Left renal cortex interstitium (tissue), 4 donors: ENCODE results near the gene GREB1. TPM values are rescaled to one million over a fixed set of nuclear protein-coding genes. Genes with fewer than 3 reads are reported as not detected.

Source experiments
- DNase-seq, 4 donors: peaks; one replicate each; pipeline ENCODE4 v3.0.0-alpha.2; 2013; ENCODE audit warnings: low read depth in 4 of 4, low spot score in 2 of 4, missing footprints in 1 of 4
- polyA plus RNA-seq, 4 donors: library from polyadenylated mRNA; unstranded; fragments of 120-200 nt; gene quantifications; one replicate each; pipeline ENCODE4 v1.2.1, GENCODE V29; 2013; ENCODE audit not compliant: insufficient read length in 4 of 4

GREB1 gene
- polyA plus RNA-seq, 4 donors: 9.2 to 19.7 (median 13.9) TPM

- no peak for DNase-seq
These were observed 22.4 kb downstream of the GREB1 start for GRCh38 chr2:11556101-11556806.

DNA sequence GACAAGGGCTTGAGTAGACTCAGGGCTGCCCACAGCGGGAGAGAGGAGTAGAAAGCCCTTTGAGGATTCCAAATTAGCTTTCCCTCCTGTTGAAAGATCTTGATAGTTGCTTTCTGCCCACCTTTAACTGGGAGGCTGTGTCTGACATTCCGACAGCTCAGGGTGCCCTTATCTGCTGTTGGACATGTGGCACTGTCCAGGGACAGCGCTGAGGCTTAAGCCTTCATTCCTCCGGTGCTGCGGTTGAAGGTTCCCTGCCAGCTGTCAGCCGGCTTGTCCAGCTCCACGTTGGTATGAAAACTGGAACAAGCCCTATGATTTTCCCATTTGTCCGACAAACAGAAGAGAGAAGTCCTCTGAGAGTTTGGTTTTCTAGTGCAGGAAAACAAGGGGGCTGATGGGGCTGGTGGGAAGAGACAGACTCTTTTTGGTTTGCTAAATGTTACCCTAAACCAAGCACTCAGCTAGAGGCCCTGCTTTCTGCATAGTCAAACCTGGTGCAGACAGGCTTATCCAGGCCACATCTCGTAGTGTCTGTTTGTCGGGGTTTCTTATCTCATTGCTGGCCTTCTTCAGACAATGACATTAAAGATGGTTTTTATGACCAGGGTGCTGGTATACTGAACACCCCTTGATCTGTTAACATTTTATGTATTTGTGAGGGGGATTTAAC lies 24.5 kb downstream of the GREB1 start:
- DNase-seq: no peak

GRCh38 chr2:11559066-11559785 lies 25.4 kb downstream of the GREB1 start:
- DNase-seq: no peak

DNA sequence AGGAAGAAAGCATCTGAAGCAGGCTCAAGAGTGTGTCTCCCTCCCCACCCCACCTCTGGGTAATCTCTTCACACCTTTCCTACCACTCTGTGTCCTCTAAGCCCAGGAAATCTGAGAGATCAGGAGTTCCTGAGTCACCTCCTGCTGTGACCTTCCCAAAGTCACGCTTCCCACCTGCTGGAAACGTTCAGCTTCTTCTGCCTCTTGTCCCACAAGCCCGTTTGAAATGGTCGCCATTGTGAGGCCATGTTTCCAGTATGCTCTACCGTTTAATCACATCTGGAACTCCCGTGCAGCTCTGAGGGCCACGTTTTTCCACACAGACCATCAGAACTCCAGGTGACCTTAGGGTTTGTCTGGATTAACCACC lies 25.9 kb downstream of the GREB1 start:
- DNase-seq: no peak

- DNase-seq: no peak
These were observed 27.0 kb downstream of the GREB1 start for GRCh38 chr2:11560806-11561205.

DNA sequence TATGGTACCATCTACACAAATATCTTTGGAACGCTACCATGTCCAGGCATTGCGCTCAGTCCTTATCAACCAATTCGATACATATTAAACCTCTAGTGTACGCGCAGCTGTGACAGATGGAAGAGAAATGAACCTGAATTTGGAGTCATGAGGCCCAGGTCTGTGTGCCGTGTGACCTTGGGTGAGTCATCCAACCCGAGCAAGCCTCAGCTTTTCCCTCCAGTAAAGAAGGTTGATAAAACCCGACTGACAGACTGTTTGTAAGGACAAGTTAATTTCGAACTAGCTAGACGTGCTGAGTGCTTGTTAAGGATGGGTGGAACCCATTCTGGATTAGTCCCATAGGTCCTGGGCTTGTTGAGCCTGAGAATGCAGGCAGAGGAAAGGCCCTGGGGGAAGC lies 28.2 kb downstream of the GREB1 start:
- no peak for DNase-seq

DNA sequence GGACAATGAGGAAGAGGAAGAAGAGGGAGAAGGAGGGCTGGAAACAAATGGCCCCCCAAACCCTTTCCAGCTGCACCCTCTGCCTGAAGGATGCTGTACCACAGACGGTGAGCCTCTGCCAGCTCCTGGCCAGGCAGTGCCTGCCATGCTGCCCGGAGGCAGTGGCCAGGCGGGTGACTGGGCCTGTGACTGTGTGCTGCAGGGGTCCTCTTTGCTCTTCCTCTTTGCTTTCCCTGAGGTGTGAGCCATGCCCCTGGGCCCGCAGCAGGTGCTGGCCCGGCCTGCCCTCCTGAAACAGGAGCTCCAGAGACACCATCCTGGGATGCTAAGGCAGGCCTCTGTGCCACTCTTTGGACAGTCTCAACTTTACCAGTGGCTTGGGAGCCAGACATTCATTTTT lies 28.6 kb downstream of the GREB1 start:
- DNase-seq: no peak

- no peak for DNase-seq
These were observed 30.2 kb downstream of the GREB1 start for GRCh38 chr2:11563784-11564666.

GRCh38 chr2:11564816-11565567 lies 31.1 kb downstream of the GREB1 start:
- DNase-seq: no peak

GRCh38 chr2:11566383-11566782 lies 32.5 kb downstream of the GREB1 start:
- DNase-seq: no peak

DNA sequence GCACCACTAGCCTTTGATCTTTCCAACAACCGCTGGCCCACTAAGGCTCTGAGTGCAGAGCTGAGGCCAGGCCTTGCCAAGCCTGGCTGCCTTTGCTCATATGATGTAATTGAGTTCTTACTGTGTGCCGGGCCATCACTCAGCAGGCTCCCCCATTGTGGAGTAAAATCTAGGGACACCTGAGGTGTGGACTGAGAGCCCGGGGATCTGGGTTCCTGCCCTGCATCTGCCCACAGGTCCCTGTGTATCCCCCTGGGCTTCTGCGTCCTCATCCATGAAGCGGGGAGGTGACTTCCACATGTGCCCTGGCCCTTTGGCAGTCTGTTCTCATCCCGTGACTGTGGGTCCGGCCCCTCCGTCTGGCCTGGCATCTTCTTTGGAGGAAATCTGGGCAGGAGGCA lies 33.8 kb downstream of the GREB1 start:
- no peak for DNase-seq

GRCh38 chr2:11568436-11568835 lies 34.6 kb downstream of the GREB1 start:
- DNase-seq: no peak

DNA sequence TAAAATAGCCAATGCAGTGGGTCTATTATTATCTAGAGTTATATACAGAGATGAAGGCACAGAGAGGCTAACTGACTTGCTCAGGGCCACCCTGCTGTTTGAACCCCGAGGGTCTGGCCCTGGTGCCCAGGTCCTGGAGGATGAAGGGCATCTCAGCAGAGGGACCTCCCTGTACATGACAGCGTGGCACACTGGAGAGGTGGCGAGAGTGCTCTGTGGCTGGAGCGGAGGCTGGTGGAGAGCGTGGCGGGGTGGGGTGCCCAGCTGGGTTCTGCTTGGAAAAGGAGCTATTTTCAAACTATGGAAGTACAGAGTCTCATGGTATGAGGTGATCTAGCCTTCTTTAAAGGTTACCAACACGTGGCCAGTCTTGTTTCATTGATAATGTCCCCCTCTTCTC lies 35.8 kb downstream of the GREB1 start:
- no peak for DNase-seq

DNA sequence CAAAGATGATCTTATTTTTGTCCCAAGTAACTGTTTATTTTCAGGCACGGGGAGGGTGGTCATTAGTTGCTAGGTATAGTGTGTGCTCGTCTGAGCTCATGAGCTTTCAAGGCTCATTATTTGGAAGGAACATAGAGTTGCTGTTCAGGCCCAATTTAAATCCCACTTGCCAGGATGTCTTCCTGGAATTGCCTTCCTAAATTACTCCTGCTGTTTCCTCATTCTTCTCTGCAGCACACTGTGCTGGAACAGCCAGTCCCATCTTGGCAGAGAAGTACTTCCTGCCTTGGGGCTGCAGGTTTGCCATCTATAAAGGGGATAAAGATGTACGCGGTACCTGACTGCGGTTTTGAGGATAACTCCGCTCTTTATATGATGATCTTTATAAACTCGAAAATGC lies 37.3 kb downstream of the GREB1 start:
- no peak for DNase-seq

- DNase-seq: no peak
These were observed 39.2 kb downstream of the GREB1 start for GRCh38 chr2:11572996-11573395.

- DNase-seq: no peak
These were observed 39.8 kb downstream of the GREB1 start for GRCh38 chr2:11573418-11574175.

- no peak for DNase-seq
These were observed 40.6 kb downstream of the GREB1 start for GRCh38 chr2:11574176-11575046.

- no peak for DNase-seq
These were observed 42.6 kb downstream of the GREB1 start for GRCh38 chr2:11576398-11576797.
